IMR-90 (cell line): ENCODE data around the gene GRIFIN. TPM values are rescaled to one million over a fixed set of nuclear protein-coding genes. Genes with fewer than 3 reads are reported as not detected.
A peak's percentile ranks its signal among the peaks of the same experiment; 100 is the strongest.

ENCODE experiments used
- ATAC-seq: fragments of 200-7000 bp; cut with Tn5 transposase; 2 replicates; pipeline ENCODE4 v1.9.1; 2020; ENCODE audit warnings: low read depth, mild to moderate bottlenecking, moderate library complexity
- BruUV-seq: library from RNA; stranded (reverse); fragments of 400-500 nt; replicated peaks from 2 replicates; lab custom pipeline; 2021; lab: Mats Ljungman, UMichigan
- CTCF ChIA-PET: fragments of 300-600 bp; formaldehyde crosslinking; extraction: SDS; loops from one replicate; lab custom pipeline; 2021; ENCODE audit warnings: antibody characterized with exemption; lab: Yijun Ruan, JAX
- POLR2A ChIA-PET: fragments of 300-600 bp; sonication (Branson Sonifier 250); formaldehyde crosslinking; loops from one replicate; lab custom pipeline; 2022; ENCODE audit warnings: antibody characterized with exemption; ENCODE audit not compliant: unreplicated experiment; lab: Charles Lee
- DNase-seq: peaks from one replicate; pipeline ENCODE4 v3.0.0; 2013
- H2AFZ ChIP-seq: replicated peaks from 2 replicates; pipeline ENCODE3; 2013; ENCODE audit warnings: low read length, mild to moderate bottlenecking; ENCODE audit not compliant: poor library complexity
- H2AK5ac ChIP-seq: 2 replicates; pipeline ENCODE4 v1.6.1; 2013; ENCODE audit warnings: low read depth, low read length, inconsistent platforms
- H2AK9ac ChIP-seq: replicated peaks from 2 replicates; pipeline ENCODE3; 2013; ENCODE audit warnings: mild to moderate bottlenecking, low read depth, low read length, moderate library complexity; ENCODE audit not compliant: poor library complexity
- H2BK120ac ChIP-seq: 2 replicates; pipeline ENCODE4 v1.6.1; 2013; ENCODE audit warnings: low read depth, low read length, inconsistent platforms
- H2BK15ac ChIP-seq: 3 replicates; pipeline ENCODE4 v1.6.1; 2013; ENCODE audit warnings: low read depth, low read length, inconsistent platforms
- H2BK20ac ChIP-seq: 2 replicates; pipeline ENCODE4 v1.6.1; 2013; ENCODE audit warnings: low read depth, mild to moderate bottlenecking, inconsistent platforms, low read length, moderate library complexity
- H2BK5ac ChIP-seq: 2 replicates; pipeline ENCODE4 v1.6.1; 2013; ENCODE audit warnings: mild to moderate bottlenecking, low read depth, low read length, inconsistent platforms; ENCODE audit not compliant: poor library complexity, severe bottlenecking
- H3K14ac ChIP-seq: replicated peaks from 2 replicates; pipeline ENCODE4 v1.6.1; 2013; ENCODE audit warnings: low read depth, low read length, inconsistent platforms
- H3K18ac ChIP-seq: 2 replicates; pipeline ENCODE4 v1.6.1; 2013; ENCODE audit warnings: low read depth, low read length, control low read depth
- H3K23ac ChIP-seq: 2 replicates; pipeline ENCODE4 v1.6.1; 2013; ENCODE audit warnings: low read depth, low read length, inconsistent platforms
- H3K27ac ChIP-seq: 2 replicates; pipeline ENCODE4 v1.5.1; 2013; ENCODE audit warnings: mild to moderate bottlenecking, control low read depth, low read length; ENCODE audit not compliant: insufficient read depth
- H3K27me3 ChIP-seq: 2 replicates; pipeline ENCODE4 v1.6.1; 2013; ENCODE audit warnings: low read length; ENCODE audit not compliant: control insufficient read depth, insufficient read depth
- H3K36me3 ChIP-seq: 2 replicates; pipeline ENCODE4 v1.6.1; 2013; ENCODE audit warnings: low read length, mixed read lengths; ENCODE audit not compliant: control insufficient read depth, insufficient read depth
- H3K4ac ChIP-seq: 2 replicates; pipeline ENCODE4 v1.6.1; 2013; ENCODE audit warnings: low read depth, low read length, inconsistent platforms
- H3K4me1 ChIP-seq: 2 replicates; pipeline ENCODE4 v1.6.1; 2013; ENCODE audit warnings: low read length, mixed read lengths; ENCODE audit not compliant: control insufficient read depth, insufficient read depth
- H3K4me2 ChIP-seq: 2 replicates; pipeline ENCODE4 v1.6.1; 2013; ENCODE audit warnings: low read depth, mild to moderate bottlenecking, control low read depth, low read length, moderate library complexity
- H3K4me3 ChIP-seq: 2 replicates; pipeline ENCODE4 v1.5.1; 2013; ENCODE audit warnings: low read depth, mild to moderate bottlenecking, control low read depth, low read length, moderate library complexity; ENCODE audit not compliant: insufficient read depth
- H3K56ac ChIP-seq: 2 replicates; pipeline ENCODE4 v1.6.1; 2013; ENCODE audit warnings: low read length, inconsistent platforms; ENCODE audit not compliant: insufficient read depth; ENCODE audit errors: extremely low read depth
- H3K79me1 ChIP-seq, 2 experiments: 2 replicates each; pipeline ENCODE4 v1.6.1; 2013; ENCODE audit warnings: low read length in 2 of 2, inconsistent platforms in 1 of 2, low read depth in 1 of 2
- H3K9ac ChIP-seq: 2 replicates; pipeline ENCODE4 v1.6.1; 2013; ENCODE audit warnings: low read depth, low read length, control low read depth
- H3K9me1 ChIP-seq: 2 replicates; pipeline ENCODE4 v1.6.1; 2013; ENCODE audit warnings: low read length, inconsistent platforms; ENCODE audit not compliant: insufficient read depth
- H3K9me3 ChIP-seq: 2 replicates; pipeline ENCODE4 v1.6.1; 2013; ENCODE audit warnings: low read length; ENCODE audit not compliant: control insufficient read depth, insufficient read depth
- H4K20me1 ChIP-seq: 2 replicates; pipeline ENCODE4 v1.6.1; 2013; ENCODE audit warnings: low read length, inconsistent platforms; ENCODE audit not compliant: insufficient read depth
- H4K5ac ChIP-seq: 2 replicates; pipeline ENCODE4 v1.6.1; 2013; ENCODE audit warnings: mild to moderate bottlenecking, low read depth, low read length, control low read depth
- H4K8ac ChIP-seq, 2 experiments: 2 replicates each; pipeline ENCODE4 v1.6.1; 2013; ENCODE audit warnings: low read depth in 2 of 2, low read length in 2 of 2, control low read depth in 1 of 2, inconsistent platforms in 1 of 2
- H4K91ac ChIP-seq: 2 replicates; pipeline ENCODE4 v1.6.1; 2013; ENCODE audit warnings: low read depth, low read length, inconsistent platforms; ENCODE audit not compliant: insufficient read depth
- BHLHE40 ChIP-seq: fragments of 150-350 bp; IDR thresholded peaks from 2 replicates; pipeline ENCODE4 v1.6.1; 2016; ENCODE audit warnings: mild to moderate bottlenecking, low read depth, low read length
- CEBPB ChIP-seq: IDR thresholded peaks from 2 replicates; pipeline ENCODE4 v1.6.1; 2012; ENCODE audit warnings: low read depth, low read length, improper control_type of control experiment
- CHD1 ChIP-seq: IDR thresholded peaks from 2 replicates; pipeline ENCODE4 v1.6.1; 2012; ENCODE audit warnings: low read depth, low read length, improper control_type of control experiment
- FOS ChIP-seq: fragments of 150-350 bp; IDR thresholded peaks from 2 replicates; pipeline ENCODE4 v1.6.1; 2016; ENCODE audit warnings: low read depth, low read length
- MAFK ChIP-seq: IDR thresholded peaks from 2 replicates; pipeline ENCODE4 v1.6.1; 2012; ENCODE audit warnings: low read depth, low read length, improper control_type of control experiment
- MAZ ChIP-seq: IDR thresholded peaks from 2 replicates; pipeline ENCODE4 v1.6.1; 2012; ENCODE audit warnings: low read depth, mild to moderate bottlenecking, low read length, improper control_type of control experiment, moderate library complexity, borderline replicate concordance
- MXI1 ChIP-seq: IDR thresholded peaks from 2 replicates; pipeline ENCODE4 v1.6.1; 2012; ENCODE audit warnings: low read depth, mild to moderate bottlenecking, low read length, moderate library complexity, borderline replicate concordance
- NFE2L2 ChIP-seq: fragments of 150-350 bp; IDR thresholded peaks from 2 replicates; pipeline ENCODE4 v1.6.1; 2016; ENCODE audit warnings: low read depth, mild to moderate bottlenecking, low read length
- POLR2A ChIP-seq: IDR thresholded peaks from 2 replicates; pipeline ENCODE4 v1.6.1; 2012; ENCODE audit warnings: mild to moderate bottlenecking, low read depth, low read length
- RAD21 ChIP-seq: IDR thresholded peaks from 2 replicates; pipeline ENCODE4 v1.6.1; 2012; ENCODE audit warnings: low read length, improper control_type of control experiment
- RCOR1 ChIP-seq: IDR thresholded peaks from 2 replicates; pipeline ENCODE4 v1.6.1; 2012; ENCODE audit warnings: mild to moderate bottlenecking, low read length, improper control_type of control experiment; ENCODE audit not compliant: insufficient replicate concordance
- RFX5 ChIP-seq: IDR thresholded peaks from 2 replicates; pipeline ENCODE4 v1.8.0; 2012; ENCODE audit warnings: low read depth, mild to moderate bottlenecking, low read length, moderate library complexity
- SMC3 ChIP-seq: fragments of 150-350 bp; IDR thresholded peaks from 2 replicates; pipeline ENCODE4 v1.6.1; 2016; ENCODE audit warnings: low read depth, mild to moderate bottlenecking, antibody characterized with exemption, low read length, moderate library complexity
- WGBS, 2 experiments: methylation state at CpG; one replicate each; pipeline versions ENCODE4 v1.1.5 to v1.1.7; 2013; ENCODE audit warnings: missing lambda C conversion rate in 2 of 2; ENCODE audit not compliant: insufficient read length in 1 of 2; ENCODE audit errors: extremely low coverage in 2 of 2; 5-methylcytosine and 5-hydroxymethylcytosine counted together
- dilution Hi-C: fragments of 300-500 bp; cut with HindIII; formaldehyde crosslinking; loops from one replicate; pipeline ENCODE4 v1.14.3; 2018; ENCODE audit warnings: low sequenced_read_pairs; ENCODE audit not compliant: unreplicated experiment
- in situ Hi-C: fragments of 300-500 bp; cut with MboI; formaldehyde crosslinking; loops from 3 replicates; pipeline ENCODE4 v1.14.3; 2019; ENCODE audit warnings: low sequenced_read_pairs, inconsistent platforms, mixed read lengths
- intact Hi-C: fragments of 100-400 bp; cut with micrococcal nuclease; formaldehyde crosslinking; loops from 2 replicates; pipeline ENCODE4 v1.10.0; 2022
- polyA plus RNA-seq, 3 experiments: library from polyadenylated mRNA; depleted of rRNA; stranded (reverse); fragments of >200 nt; gene quantifications; 2 replicates each; pipeline ENCODE4 v1.2.3, GENCODE V29; 2012; ENCODE audit warnings: low replicate concordance in 1 of 3
- total RNA-seq: library from RNA; depleted of rRNA; stranded (reverse); fragments of >200 nt; gene quantifications from 2 replicates; pipeline ENCODE4 v1.2.3, GENCODE V29; 2012
- TF ChIP-seq, protein P1 (sequence below): conservative IDR thresholded peaks from 2 replicates; pipeline ENCODE4 v1.5.1; 2012; ENCODE audit warnings: mild to moderate bottlenecking, low read depth, low read length, improper control_type of control experiment
- TF ChIP-seq, protein P2 (sequence below): fragments of 150-350 bp; IDR thresholded peaks from 2 replicates; pipeline ENCODE4 v1.6.1; 2017; ENCODE audit warnings: mild to moderate bottlenecking, antibody characterized with exemption, low read length, low read depth
- TF ChIP-seq, protein P3 (sequence below): fragments of 150-350 bp; IDR thresholded peaks from 2 replicates; pipeline ENCODE4 v1.6.1; 2016; ENCODE audit warnings: low read depth, mild to moderate bottlenecking, low read length, moderate library complexity, borderline replicate concordance

The GRIFIN gene
- total and polyA plus RNA-seq, 2 of the 4 experiments (the other 2 are of a cell fraction): not detected

DNA sequence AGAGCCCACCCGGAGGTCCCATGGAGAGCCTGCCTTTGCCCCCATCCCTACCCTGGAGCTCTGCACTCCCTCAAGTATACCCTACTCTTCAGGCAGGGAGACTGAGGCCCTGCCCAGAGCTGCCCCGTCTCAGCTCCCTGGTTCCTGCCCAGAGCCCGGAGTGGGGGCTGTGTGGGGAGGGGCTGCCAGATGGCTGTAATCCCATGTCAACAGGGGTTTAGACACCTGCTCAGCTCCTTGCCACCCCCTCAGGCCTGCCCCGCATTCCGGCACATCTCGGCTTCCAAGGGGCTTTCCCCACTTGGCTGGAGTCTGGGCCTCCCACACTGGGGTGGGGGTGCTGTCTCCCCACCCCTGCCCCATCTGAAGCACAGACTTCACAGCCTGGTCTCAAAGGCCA is 22.5 kb upstream of the GRIFIN start:
- Histone ChIP-seq H2BK5ac (no peak overlapping the region), H2AK9ac (no peak overlapping the region), H2BK15ac (no peak overlapping the region), H4K5ac (no peak overlapping the region), H3K9ac (no peak overlapping the region), H3K4me3 (no peak overlapping the region), H3K4me1 (peaks cover 4% of the 10 kb centered on the region), H4K8ac (no peak overlapping the region), H2BK120ac (no peak overlapping the region), H3K9me3 (no peaks in the 10 kb centered on the region), H3K14ac (no peak overlapping the region), H4K20me1 (no peaks in the 10 kb centered on the region), H2BK20ac (no peak overlapping the region), H3K4me2 (no peak overlapping the region), H3K9me1 (no peaks in the 10 kb centered on the region), H3K4ac (no peak overlapping the region), H3K18ac (no peak overlapping the region; the same call in 1 of the 2 replicates), H3K23ac (no peak overlapping the region), H3K27ac (no peak overlapping the region), H4K91ac (no peak overlapping the region), H3K56ac (no peak overlapping the region), H2AK5ac (0 out of 2 replicates have a peak overlapping the region, but pooled peaks have one; percentile 50), H3K79me1 (no peaks in the 10 kb centered on the region), H3K27me3 (peaks cover 6% of the 10 kb centered on the region; the same call in 1 of the 2 replicates), H2AFZ (no peak overlapping the region), H3K36me3 (no peaks in the 10 kb centered on the region)
- ATAC-seq: no peak
- no peak for DNase-seq
- WGBS, 2 experiments: no CpG with 5 or more reads among the region's 6 CpGs
- TF ChIP-seq MAZ: no peak
- TF ChIP-seq FOS: no peak
- TF ChIP-seq, protein P1, sequence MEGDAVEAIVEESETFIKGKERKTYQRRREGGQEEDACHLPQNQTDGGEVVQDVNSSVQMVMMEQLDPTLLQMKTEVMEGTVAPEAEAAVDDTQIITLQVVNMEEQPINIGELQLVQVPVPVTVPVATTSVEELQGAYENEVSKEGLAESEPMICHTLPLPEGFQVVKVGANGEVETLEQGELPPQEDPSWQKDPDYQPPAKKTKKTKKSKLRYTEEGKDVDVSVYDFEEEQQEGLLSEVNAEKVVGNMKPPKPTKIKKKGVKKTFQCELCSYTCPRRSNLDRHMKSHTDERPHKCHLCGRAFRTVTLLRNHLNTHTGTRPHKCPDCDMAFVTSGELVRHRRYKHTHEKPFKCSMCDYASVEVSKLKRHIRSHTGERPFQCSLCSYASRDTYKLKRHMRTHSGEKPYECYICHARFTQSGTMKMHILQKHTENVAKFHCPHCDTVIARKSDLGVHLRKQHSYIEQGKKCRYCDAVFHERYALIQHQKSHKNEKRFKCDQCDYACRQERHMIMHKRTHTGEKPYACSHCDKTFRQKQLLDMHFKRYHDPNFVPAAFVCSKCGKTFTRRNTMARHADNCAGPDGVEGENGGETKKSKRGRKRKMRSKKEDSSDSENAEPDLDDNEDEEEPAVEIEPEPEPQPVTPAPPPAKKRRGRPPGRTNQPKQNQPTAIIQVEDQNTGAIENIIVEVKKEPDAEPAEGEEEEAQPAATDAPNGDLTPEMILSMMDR: no peak
- TF ChIP-seq RCOR1: no peak
- no peak for TF ChIP-seq POLR2A
- TF ChIP-seq CEBPB: no peak
- TF ChIP-seq MXI1: no peak
- TF ChIP-seq CHD1: no peak
- no peak for TF ChIP-seq BHLHE40
- TF ChIP-seq, protein P2, sequence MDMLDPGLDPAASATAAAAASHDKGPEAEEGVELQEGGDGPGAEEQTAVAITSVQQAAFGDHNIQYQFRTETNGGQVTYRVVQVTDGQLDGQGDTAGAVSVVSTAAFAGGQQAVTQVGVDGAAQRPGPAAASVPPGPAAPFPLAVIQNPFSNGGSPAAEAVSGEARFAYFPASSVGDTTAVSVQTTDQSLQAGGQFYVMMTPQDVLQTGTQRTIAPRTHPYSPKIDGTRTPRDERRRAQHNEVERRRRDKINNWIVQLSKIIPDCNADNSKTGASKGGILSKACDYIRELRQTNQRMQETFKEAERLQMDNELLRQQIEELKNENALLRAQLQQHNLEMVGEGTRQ: no peak
- TF ChIP-seq SMC3: no peak
- TF ChIP-seq NFE2L2: no peak
- no peak for TF ChIP-seq MAFK
- TF ChIP-seq RAD21: no peak
- TF ChIP-seq, protein P3, sequence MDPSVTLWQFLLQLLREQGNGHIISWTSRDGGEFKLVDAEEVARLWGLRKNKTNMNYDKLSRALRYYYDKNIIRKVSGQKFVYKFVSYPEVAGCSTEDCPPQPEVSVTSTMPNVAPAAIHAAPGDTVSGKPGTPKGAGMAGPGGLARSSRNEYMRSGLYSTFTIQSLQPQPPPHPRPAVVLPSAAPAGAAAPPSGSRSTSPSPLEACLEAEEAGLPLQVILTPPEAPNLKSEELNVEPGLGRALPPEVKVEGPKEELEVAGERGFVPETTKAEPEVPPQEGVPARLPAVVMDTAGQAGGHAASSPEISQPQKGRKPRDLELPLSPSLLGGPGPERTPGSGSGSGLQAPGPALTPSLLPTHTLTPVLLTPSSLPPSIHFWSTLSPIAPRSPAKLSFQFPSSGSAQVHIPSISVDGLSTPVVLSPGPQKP: no peak
- no peak for TF ChIP-seq RFX5
- ChIA-PET POLR2A (interaction anchor here (0.5 kb wide), 1 partner anchor 53 kb away, joined by 3 read pairs; no protein-coding TSS in a partner anchor), CTCF (interaction anchor here (0.8 kb wide), 1 partner anchor 29 kb away, joined by 3 read pairs; no protein-coding TSS in a partner anchor)
- BruUV-seq: no TSS peak
- in situ Hi-C loops: no loop called here
- dilution Hi-C loops: no loop called here
- intact Hi-C loops: loop anchor here (2.0 kb wide), 1 partner anchor 18 kb away; no protein-coding TSS in a partner anchor
